ENCODE measurements around the gene CYP46A1. TPM values are rescaled to one million over a fixed set of nuclear protein-coding genes. Genes with fewer than 3 reads are reported as not detected.

Gene CYP46A1
- total RNA-seq, 4 donors from 2014 or later = 0.26 to 6.4 (median 1.7) TPM

DNA sequence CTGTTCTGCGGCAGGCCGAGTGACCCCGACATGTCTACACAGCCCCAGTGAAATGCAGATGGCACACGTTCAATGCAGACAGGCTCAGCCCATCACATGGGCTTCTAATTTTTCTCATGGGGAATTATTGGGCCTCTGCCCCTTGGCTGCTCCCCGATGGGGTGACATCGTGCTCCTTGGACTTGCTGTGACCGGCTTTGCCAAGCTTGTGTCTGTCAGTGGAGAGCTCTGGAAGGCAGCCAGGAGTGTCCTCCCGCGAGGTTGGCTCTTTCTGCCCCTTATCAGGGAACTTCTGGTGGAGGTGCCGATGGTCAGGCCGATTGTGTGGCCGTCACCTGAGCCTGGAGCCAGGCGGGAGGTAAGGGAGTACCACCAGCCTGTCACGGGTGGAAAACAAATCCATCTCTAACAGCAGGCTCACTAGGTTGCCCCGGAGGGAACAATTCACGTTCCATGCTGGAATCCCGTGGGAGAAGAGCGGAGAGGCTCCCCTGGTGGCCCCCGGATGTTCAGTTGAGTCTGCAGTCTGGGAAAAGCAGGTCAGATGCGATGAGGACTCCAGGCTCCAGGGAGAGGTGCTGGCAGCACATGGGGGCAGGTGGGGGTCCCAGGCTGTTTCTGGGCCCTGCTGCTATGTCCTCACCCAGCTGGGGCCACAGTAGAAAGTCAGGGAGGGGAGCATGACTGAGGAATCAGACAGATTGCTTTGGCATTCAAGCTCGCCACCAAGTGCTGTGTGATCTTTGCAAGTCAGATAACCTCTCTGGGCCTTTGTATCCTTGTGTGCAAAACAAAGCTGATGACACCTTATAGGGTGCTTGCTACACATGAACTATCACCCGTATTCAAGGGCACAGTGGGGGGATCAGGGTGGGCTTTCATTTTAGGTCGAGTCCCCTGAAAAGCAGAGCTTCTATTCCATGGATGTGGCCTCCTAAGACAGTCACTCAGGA is 65.9 kb downstream of the CYP46A1 start:
- no peak for DNase-seq
- intact Hi-C loops (cut with DNase I; ENCODE audit: low total_unique reads) = no loop called here
- Histone ChIP-seq H3K4me3 (no peak overlapping the region), H3K4me1 (peaks cover 5 to 9% of the 10 kb centered on the region in 2 donors), H3K27ac (peak overlapping the region; percentile 9 to 52), H3K36me3 (no peaks in the 10 kb centered on the region), H3K9me3 (no peaks in the 10 kb centered on the region), H3K27me3 (no peaks in the 10 kb centered on the region)
- TF ChIP-seq, protein P1, sequence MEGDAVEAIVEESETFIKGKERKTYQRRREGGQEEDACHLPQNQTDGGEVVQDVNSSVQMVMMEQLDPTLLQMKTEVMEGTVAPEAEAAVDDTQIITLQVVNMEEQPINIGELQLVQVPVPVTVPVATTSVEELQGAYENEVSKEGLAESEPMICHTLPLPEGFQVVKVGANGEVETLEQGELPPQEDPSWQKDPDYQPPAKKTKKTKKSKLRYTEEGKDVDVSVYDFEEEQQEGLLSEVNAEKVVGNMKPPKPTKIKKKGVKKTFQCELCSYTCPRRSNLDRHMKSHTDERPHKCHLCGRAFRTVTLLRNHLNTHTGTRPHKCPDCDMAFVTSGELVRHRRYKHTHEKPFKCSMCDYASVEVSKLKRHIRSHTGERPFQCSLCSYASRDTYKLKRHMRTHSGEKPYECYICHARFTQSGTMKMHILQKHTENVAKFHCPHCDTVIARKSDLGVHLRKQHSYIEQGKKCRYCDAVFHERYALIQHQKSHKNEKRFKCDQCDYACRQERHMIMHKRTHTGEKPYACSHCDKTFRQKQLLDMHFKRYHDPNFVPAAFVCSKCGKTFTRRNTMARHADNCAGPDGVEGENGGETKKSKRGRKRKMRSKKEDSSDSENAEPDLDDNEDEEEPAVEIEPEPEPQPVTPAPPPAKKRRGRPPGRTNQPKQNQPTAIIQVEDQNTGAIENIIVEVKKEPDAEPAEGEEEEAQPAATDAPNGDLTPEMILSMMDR (IDR thresholded peaks at IDR 0.05) = no peak
- TF ChIP-seq POLR2A (IDR thresholded peaks at IDR 0.05) = no peak

DNA sequence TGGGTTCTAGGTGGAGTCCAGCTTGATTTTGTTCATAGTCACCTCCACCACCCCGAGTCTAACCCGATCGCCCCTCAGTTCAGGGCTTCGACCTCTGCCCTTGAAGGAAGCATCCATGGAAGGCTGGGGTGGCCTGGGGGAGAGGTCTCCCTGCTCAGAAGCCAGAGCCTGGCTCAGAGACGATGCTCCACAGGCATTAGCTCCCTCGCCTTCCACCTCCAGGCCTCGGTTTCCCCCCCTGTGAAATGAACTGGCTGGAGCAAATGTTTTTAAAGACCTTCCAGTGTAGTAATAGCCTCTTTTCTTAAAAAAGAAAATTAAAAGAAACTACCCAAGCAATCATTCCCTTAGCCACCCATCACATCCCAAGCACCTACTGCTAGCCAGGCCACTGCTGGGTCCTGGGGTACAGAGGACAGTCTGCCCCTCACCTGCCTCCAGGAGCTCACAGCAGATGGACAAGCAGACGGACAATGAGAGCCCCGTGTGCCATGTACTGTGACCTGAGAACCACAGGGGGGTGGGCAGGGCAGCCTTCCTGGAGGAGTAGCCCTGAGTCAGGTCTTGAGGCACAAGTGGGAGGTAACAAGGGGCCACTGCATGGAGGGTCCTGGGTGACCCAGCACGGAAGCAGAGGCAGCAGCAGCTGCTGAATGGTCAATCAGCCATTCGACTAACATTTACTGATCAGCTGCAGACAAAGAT is 66.8 kb downstream of the CYP46A1 start:
- no peak for DNase-seq
- Histone ChIP-seq H3K4me3 (no peak overlapping the region), H3K4me1 (peaks cover 8 to 11% of the 10 kb centered on the region in 2 donors), H3K27me3 (no peaks in the 10 kb centered on the region), H3K9me3 (no peaks in the 10 kb centered on the region), H3K27ac (no peak overlapping the region), H3K36me3 (no peaks in the 10 kb centered on the region)
- intact Hi-C loops (cut with DNase I; ENCODE audit: low total_unique reads) = no loop called here
- no peak for TF ChIP-seq POLR2A (IDR thresholded peaks at IDR 0.05)
- TF ChIP-seq, protein P1 (IDR thresholded peaks at IDR 0.05) = no peak

DNA sequence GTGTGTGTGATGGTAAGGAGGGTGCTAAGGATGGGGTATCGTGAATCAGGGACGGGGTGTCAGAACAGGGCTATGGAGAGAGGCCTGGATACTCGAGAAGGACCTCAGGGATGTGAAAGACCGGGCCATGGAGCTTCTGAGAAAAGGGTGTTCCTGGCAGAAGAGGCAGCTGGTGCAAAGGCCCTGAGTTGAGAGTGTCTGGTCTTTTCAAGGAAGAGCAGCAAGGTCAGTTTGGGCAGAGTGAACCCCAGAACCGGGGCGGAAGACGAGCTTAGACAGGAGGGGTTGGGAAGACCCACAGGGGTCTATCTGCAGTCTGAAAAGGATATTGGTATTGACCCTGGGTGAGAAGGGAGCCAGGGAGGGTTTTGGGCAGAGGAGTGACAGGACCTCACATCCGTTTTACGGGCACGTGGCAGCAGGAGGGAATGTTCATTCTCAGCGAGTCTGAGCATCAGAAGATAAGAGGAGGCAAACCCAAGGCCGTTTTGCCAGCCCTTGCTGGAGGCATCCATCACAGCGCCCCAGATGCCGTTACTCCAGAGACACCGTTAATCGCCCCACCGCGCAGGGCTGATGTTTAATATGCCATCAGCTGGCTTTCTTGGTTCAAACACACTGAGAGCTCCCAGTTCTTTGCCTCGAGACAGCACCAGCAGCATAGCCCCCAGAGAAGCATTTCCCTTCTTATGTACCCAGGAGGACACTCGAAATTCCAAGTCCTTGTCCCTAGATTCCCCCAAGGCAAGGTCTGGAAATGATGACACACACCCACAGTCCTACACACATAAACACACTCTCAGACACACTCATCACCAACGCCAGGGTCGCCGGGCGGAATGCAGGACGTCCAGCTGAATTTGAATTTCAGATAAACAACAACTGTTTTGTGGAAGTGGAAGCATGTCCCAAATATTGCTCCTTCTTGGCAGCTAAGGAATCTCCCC is 67.7 kb downstream of the CYP46A1 start:
- H3K4me3 ChIP-seq = no peak overlapping the region
- no peaks in the 10 kb centered on the region for H3K36me3 ChIP-seq
- peaks cover 0 to 14% of the 10 kb centered on the region in 2 donors for H3K4me1 ChIP-seq
- H3K9me3 ChIP-seq = no peaks in the 10 kb centered on the region
- no peaks in the 10 kb centered on the region for H3K27me3 ChIP-seq
- intact Hi-C loops (cut with DNase I; ENCODE audit: low total_unique reads) = no loop called here
- H3K27ac ChIP-seq = peak overlapping the region; percentile 44 to 57
- no peak for DNase-seq
- no peak for TF ChIP-seq POLR2A (IDR thresholded peaks at IDR 0.05)
- TF ChIP-seq, protein P1 (IDR thresholded peaks at IDR 0.05) = no peak

DNA sequence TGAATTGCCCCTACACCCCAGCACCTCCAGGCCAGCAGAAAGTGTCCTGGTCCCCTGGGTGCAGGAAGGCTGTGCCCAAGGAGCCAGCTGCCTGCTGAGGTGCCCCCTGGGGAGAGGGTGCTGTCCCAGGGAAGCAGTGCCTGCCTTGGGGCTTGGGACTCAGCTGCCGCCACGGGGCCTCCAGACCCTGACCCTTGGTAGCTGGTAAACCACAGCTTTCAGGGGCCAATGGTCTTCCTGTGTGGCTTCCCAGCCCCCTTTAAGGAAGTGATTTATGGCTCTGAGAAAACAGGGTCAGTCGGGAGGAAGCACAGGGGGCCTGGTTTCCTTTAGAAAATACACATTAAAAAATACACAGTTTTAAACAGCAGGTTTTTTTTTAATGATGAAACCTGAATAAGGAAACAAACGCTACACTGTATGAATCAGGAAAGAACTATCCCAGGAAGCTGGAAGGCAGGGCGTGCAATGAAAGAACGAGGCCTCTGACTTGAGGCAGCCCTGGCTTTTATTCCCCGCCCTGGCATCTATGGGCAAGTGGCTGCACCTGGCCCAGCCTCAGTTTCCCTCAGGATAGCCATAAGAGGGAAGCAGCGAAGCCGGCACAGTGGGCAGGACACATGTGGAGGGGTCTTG is 68.5 kb downstream of the CYP46A1 start:
- DNase-seq = no peak
- intact Hi-C loops (cut with DNase I; ENCODE audit: low total_unique reads) = no loop called here
- H3K27me3 ChIP-seq = no peaks in the 10 kb centered on the region
- H3K27ac ChIP-seq = peak overlapping the region; percentile 44 to 57
- TF ChIP-seq POLR2A (IDR thresholded peaks at IDR 0.05) = no peak
- TF ChIP-seq, protein P1 (IDR thresholded peaks at IDR 0.05) = no peak
- no peaks in the 10 kb centered on the region for H3K9me3 ChIP-seq
- peaks cover 0 to 14% of the 10 kb centered on the region in 2 donors for H3K4me1 ChIP-seq
- no peak overlapping the region for H3K4me3 ChIP-seq
- H3K36me3 ChIP-seq = no peaks in the 10 kb centered on the region

Measured in uterus (tissue), 4 donors.